Lower leg skin (tissue), 3 donors: ENCODE measurements around the gene GALNT7.

Experiments
- CTCF ChIP-seq, 3 donors: fragments of 450-650 bp; IDR thresholded peaks; one replicate each; pipeline ENCODE4 v1.5.1; 2016; ENCODE audit warnings: antibody characterized with exemption in 3 of 3, mild to moderate bottlenecking in 3 of 3, moderate library complexity in 2 of 3
- POLR2A ChIP-seq, 2 donors: fragments of 450-650 bp; IDR thresholded peaks; one replicate each; pipeline ENCODE4 v1.6.1; 2016 to 2017; ENCODE audit warnings: antibody characterized with exemption in 2 of 2, mild to moderate bottlenecking in 1 of 2, moderate library complexity in 1 of 2

GRCh38 chr4:173166491-173166890, 2.1 kb upstream of the GALNT7 start:
- TF ChIP-seq CTCF (IDR thresholded peaks at IDR 0.05) (no peak), POLR2A (IDR thresholded peaks at IDR 0.05) (no peak)
